ENCODE results near the gene ZC3HAV1L.
"Not testable (repeated sequence)": the region's sequence is repeated elsewhere in the genome, so short reads cannot be mapped to it uniquely, and the experiment has no call there.

ZC3HAV1L gene

GRCh38 chr7:139078399-139078798, 42.6 kb upstream of the ZC3HAV1L start:
- Mint-ChIP-seq H3K27me3 (ENCODE audit: low read depth) (no peaks in the 10 kb centered on the region), H3K36me3 (ENCODE audit: low read depth) (peaks cover 8% of the 10 kb centered on the region), H3K9me3 (no peaks in the 10 kb centered on the region), H3K27ac (no peak overlapping the region), H3K4me1 (no peaks in the 10 kb centered on the region), H3K4me3 (no peak overlapping the region)
- no peak for TF ChIP-seq CTCF (IDR thresholded peaks at IDR 0.05; ENCODE audit: unreplicated experiment in 3 of 3)

GRCh38 chr7:139077706-139078105, 41.9 kb upstream of the ZC3HAV1L start:
- H3K27ac Mint-ChIP-seq; H3K4me3 Mint-ChIP-seq; H3K4me1 Mint-ChIP-seq; H3K27me3 Mint-ChIP-seq (ENCODE audit: low read depth); H3K9me3 Mint-ChIP-seq; H3K36me3 Mint-ChIP-seq (ENCODE audit: low read depth): not testable (repeated sequence)

- no peaks in the 10 kb centered on the region for H3K9me3 Mint-ChIP-seq
- H3K4me3 Mint-ChIP-seq = no peak overlapping the region
- TF ChIP-seq CTCF (IDR thresholded peaks at IDR 0.05; ENCODE audit: unreplicated experiment in 3 of 3) = no peak
Observed at GRCh38 chr7:139075871-139076686, 40.2 kb upstream of the ZC3HAV1L start.

GRCh38 chr7:139075031-139075652, 39.3 kb upstream of the ZC3HAV1L start:
- TF ChIP-seq CTCF (IDR thresholded peaks at IDR 0.05; ENCODE audit: unreplicated experiment in 3 of 3) = peak; percentile 80 to 83 (median 82)
- H3K27ac Mint-ChIP-seq = peak overlapping the region in 1 of 3 experiments; percentile 36
- peaks cover 6% of the 10 kb centered on the region for H3K36me3 Mint-ChIP-seq (ENCODE audit: low read depth)
- H3K4me1 Mint-ChIP-seq = no peaks in the 10 kb centered on the region
- H3K27me3 Mint-ChIP-seq (ENCODE audit: low read depth) = no peaks in the 10 kb centered on the region
- H3K9me3 Mint-ChIP-seq = no peaks in the 10 kb centered on the region
- H3K4me3 Mint-ChIP-seq = no peak overlapping the region

More at GRCh38 chr7:139075871-139076686, 40.2 kb upstream of the ZC3HAV1L start:
- Mint-ChIP-seq H3K27me3 (ENCODE audit: low read depth) (no peaks in the 10 kb centered on the region), H3K36me3 (ENCODE audit: low read depth) (peaks cover 6% of the 10 kb centered on the region), H3K4me1 (no peaks in the 10 kb centered on the region), H3K27ac (peak overlapping the region in 2 of 3 experiments; percentile 63 to 76)

- Mint-ChIP-seq H3K4me1 (no peaks in the 10 kb centered on the region), H3K4me3 (no peak overlapping the region), H3K9me3 (peaks cover 6% of the 10 kb centered on the region), H3K27me3 (ENCODE audit: low read depth) (no peaks in the 10 kb centered on the region), H3K27ac (no peak overlapping the region), H3K36me3 (ENCODE audit: low read depth) (peaks cover 18% of the 10 kb centered on the region)
- no peak for TF ChIP-seq CTCF (IDR thresholded peaks at IDR 0.05; ENCODE audit: unreplicated experiment in 3 of 3)
Observed at GRCh38 chr7:139072796-139073195, 37.0 kb upstream of the ZC3HAV1L start.

- TF ChIP-seq CTCF (IDR thresholded peaks at IDR 0.05; ENCODE audit: unreplicated experiment in 3 of 3) = no peak
- no peak overlapping the region for H3K4me3 Mint-ChIP-seq
- no peak overlapping the region for H3K27ac Mint-ChIP-seq
- peaks cover 9% of the 10 kb centered on the region for H3K9me3 Mint-ChIP-seq
- no peaks in the 10 kb centered on the region for H3K27me3 Mint-ChIP-seq (ENCODE audit: low read depth)
- no peaks in the 10 kb centered on the region for H3K4me1 Mint-ChIP-seq
- H3K36me3 Mint-ChIP-seq (ENCODE audit: low read depth) = peaks cover 25% of the 10 kb centered on the region
Observed at GRCh38 chr7:139071680-139072079, 35.8 kb upstream of the ZC3HAV1L start.
